PC-9 (cell line): ENCODE data around the gene DNAH9. TPM values are rescaled to one million over a fixed set of nuclear protein-coding genes. Genes with fewer than 3 reads are reported as not detected.

Experiments used
- BruUV-seq: library from RNA; stranded (reverse); fragments of 400-500 nt; replicated peaks from 2 replicates; lab custom pipeline; 2021; lab: Mats Ljungman, UMichigan
- CTCF ChIA-PET: fragments of 300-600 bp; sonication (Branson Sonifier 250); formaldehyde crosslinking; loops from one replicate; lab custom pipeline; 2022; ENCODE audit warnings: antibody characterized with exemption; lab: Charles Lee
- POLR2A ChIA-PET: fragments of 300-600 bp; sonication (Branson Sonifier 250); formaldehyde crosslinking; loops from one replicate; lab custom pipeline; 2022; ENCODE audit warnings: antibody characterized with exemption; ENCODE audit not compliant: unreplicated experiment; lab: Charles Lee
- DNase-seq, 2 experiments: peaks; one replicate each; pipeline versions ENCODE4 v3.0.0 to v3.0.0-alpha.2; 2015 to 2022; ENCODE audit warnings: mixed read lengths in 1 of 2
- H2AFZ ChIP-seq: fragments of 200-600 bp; sonication (generic); 2 replicates; pipeline ENCODE4 v1.8.1; 2017; ENCODE audit warnings: antibody characterized with exemption
- H3F3A ChIP-seq: fragments of 200-600 bp; sonication (generic); 2 replicates; pipeline ENCODE4 v1.8.1; 2017; ENCODE audit warnings: antibody characterized with exemption, mild to moderate bottlenecking, low read depth; ENCODE audit not compliant: insufficient read depth
- H3K27ac ChIP-seq: fragments of 200-600 bp; sonication (generic); 2 replicates; pipeline ENCODE4 v1.6.1; 2016; ENCODE audit warnings: mixed run types
- H3K27me3 ChIP-seq: fragments of 200-600 bp; sonication (generic); 2 replicates; pipeline ENCODE4 v1.6.1; 2016; ENCODE audit warnings: low read depth, mixed run types; ENCODE audit not compliant: insufficient read depth
- H3K36me3 ChIP-seq: fragments of 200-600 bp; sonication (generic); 2 replicates; pipeline ENCODE4 v1.6.1; 2016; ENCODE audit warnings: low read depth, mixed run types
- H3K4me1 ChIP-seq: fragments of 200-600 bp; sonication (generic); replicated peaks from 2 replicates; pipeline ENCODE4 v1.6.1; 2016; ENCODE audit warnings: mixed run types; ENCODE audit not compliant: insufficient read depth
- H3K4me2 ChIP-seq: fragments of 200-600 bp; sonication (generic); 2 replicates; pipeline ENCODE4 v1.6.1; 2017; ENCODE audit warnings: mixed run types
- H3K4me3 ChIP-seq: fragments of 200-600 bp; sonication (generic); 2 replicates; pipeline ENCODE4 v1.6.1; 2016; ENCODE audit warnings: mixed run types
- H3K79me2 ChIP-seq: fragments of 200-600 bp; sonication (generic); 2 replicates; pipeline ENCODE4 v1.6.1; 2017; ENCODE audit warnings: low read depth, mixed run types
- H3K9me2 ChIP-seq: fragments of 200-600 bp; sonication (generic); 2 replicates; pipeline ENCODE4 v1.8.1; 2017; ENCODE audit warnings: mild to moderate bottlenecking; ENCODE audit not compliant: insufficient read depth
- H3K9me3 ChIP-seq: fragments of 200-600 bp; sonication (generic); 2 replicates; pipeline ENCODE4 v1.8.1; 2016; ENCODE audit warnings: low read depth; ENCODE audit not compliant: insufficient read depth
- H4K20me1 ChIP-seq: fragments of 200-600 bp; sonication (generic); 2 replicates; pipeline ENCODE4 v1.8.1; 2017; ENCODE audit not compliant: insufficient read depth
- EZH2 ChIP-seq: fragments of 200-600 bp; sonication (generic); IDR thresholded peaks from 2 replicates; pipeline ENCODE4 v1.8.0; 2017; ENCODE audit warnings: antibody characterized with exemption, low read depth
- intact Hi-C: fragments of 100-400 bp; cut with micrococcal nuclease; formaldehyde crosslinking; loops from one replicate; pipeline ENCODE4 v1.10.0; 2022; ENCODE audit not compliant: unreplicated experiment
- total RNA-seq: library from RNA; stranded (reverse); gene quantifications from 2 replicates; pipeline ENCODE4 v1.2.3, GENCODE V29; 2021
- TF ChIP-seq, protein P1 (sequence below): fragments of 200-600 bp; sonication (generic); conservative IDR thresholded peaks from 2 replicates; pipeline ENCODE4 v1.6.1; 2017; ENCODE audit warnings: mixed run types, antibody characterized with exemption, mild to moderate bottlenecking, moderate library complexity

DNAH9 gene
- total RNA-seq, 1 experiment from 2014 or later, result not detected

DNA sequence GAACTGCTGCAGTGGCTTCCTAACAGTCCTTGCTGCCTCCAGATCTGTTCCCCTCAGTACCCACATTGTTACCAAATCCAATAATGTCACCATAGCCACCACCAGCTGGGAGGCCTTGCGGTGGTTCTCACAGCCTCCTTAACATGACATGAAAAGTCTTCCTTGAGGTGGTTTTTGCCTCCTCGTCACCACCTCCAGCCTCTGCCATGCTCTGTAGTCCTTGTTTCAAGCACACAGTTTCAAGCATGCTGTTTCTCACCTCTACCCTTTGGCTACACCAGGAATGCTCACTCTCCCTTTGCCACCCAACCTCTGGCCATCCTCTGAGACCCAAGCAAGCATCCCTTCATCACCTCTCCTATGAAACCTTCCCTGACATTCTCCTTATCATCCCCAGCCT, 47.2 kb downstream of the DNAH9 start:
- DNase-seq, result no peak
- H4K20me1 ChIP-seq, result no peaks in the 10 kb centered on the region
- ChIA-PET POLR2A (no interaction called here), CTCF (no interaction called here)
- H3F3A ChIP-seq, result no peaks in the 10 kb centered on the region
- no peak for TF ChIP-seq EZH2
- TF ChIP-seq, protein P1, sequence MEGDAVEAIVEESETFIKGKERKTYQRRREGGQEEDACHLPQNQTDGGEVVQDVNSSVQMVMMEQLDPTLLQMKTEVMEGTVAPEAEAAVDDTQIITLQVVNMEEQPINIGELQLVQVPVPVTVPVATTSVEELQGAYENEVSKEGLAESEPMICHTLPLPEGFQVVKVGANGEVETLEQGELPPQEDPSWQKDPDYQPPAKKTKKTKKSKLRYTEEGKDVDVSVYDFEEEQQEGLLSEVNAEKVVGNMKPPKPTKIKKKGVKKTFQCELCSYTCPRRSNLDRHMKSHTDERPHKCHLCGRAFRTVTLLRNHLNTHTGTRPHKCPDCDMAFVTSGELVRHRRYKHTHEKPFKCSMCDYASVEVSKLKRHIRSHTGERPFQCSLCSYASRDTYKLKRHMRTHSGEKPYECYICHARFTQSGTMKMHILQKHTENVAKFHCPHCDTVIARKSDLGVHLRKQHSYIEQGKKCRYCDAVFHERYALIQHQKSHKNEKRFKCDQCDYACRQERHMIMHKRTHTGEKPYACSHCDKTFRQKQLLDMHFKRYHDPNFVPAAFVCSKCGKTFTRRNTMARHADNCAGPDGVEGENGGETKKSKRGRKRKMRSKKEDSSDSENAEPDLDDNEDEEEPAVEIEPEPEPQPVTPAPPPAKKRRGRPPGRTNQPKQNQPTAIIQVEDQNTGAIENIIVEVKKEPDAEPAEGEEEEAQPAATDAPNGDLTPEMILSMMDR, result no peak
- H3K4me1 ChIP-seq, result no peaks in the 10 kb centered on the region
- H3K9me3 ChIP-seq, result no peaks in the 10 kb centered on the region
- H3K27me3 ChIP-seq, result no peaks in the 10 kb centered on the region
- no peaks in the 10 kb centered on the region for H3K36me3 ChIP-seq
- no peaks in the 10 kb centered on the region for H3K79me2 ChIP-seq
- H2AFZ ChIP-seq, result no peak overlapping the region
- no TSS peak for BruUV-seq
- no peak overlapping the region for H3K4me3 ChIP-seq
- H3K27ac ChIP-seq, result no peak overlapping the region
- H3K9me2 ChIP-seq, result no peaks in the 10 kb centered on the region
- intact Hi-C loops, result no loop called here
- no peak overlapping the region for H3K4me2 ChIP-seq

- no peaks in the 10 kb centered on the region for H3K79me2 ChIP-seq
- H4K20me1 ChIP-seq, result no peaks in the 10 kb centered on the region
- intact Hi-C loops, result no loop called here
- no peak overlapping the region for H3K4me2 ChIP-seq
- no peaks in the 10 kb centered on the region for H3K36me3 ChIP-seq
- POLR2A ChIA-PET, result no interaction called here
- H3K9me3 ChIP-seq, result no peaks in the 10 kb centered on the region
- TF ChIP-seq, protein P1, result no peak
- TF ChIP-seq EZH2, result no peak
- no peaks in the 10 kb centered on the region for H3K27me3 ChIP-seq
- no peak overlapping the region for H3K27ac ChIP-seq
- no TSS peak for BruUV-seq
- H2AFZ ChIP-seq, result no peak overlapping the region
- no peaks in the 10 kb centered on the region for H3K4me1 ChIP-seq
- no peaks in the 10 kb centered on the region for H3K9me2 ChIP-seq
- DNase-seq, result no peak
- H3K4me3 ChIP-seq, result no peak overlapping the region
- CTCF ChIA-PET, result no interaction called here
- no peaks in the 10 kb centered on the region for H3F3A ChIP-seq
Observed at GRCh38 chr17:11651089-11651488, 52.8 kb downstream of the DNAH9 start.

DNA sequence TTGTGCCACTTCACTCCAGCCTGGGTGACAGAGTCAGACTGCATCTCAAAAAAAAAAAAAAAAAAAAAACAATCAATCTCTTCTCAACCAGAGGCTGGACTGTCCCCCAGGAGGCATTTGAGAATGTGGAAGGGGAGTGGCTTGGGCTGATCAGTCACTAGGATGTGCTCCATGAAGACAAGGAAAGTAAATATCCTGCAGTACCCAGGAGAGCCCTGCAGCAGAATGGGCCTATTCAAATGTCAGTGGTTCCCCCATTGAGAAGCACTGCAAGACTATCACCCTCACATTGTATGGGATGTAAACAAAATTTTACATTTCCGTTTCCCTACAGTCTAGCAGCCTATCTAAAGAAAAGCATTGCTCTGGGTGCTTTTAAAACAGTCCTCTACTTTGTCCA, 70.3 kb downstream of the DNAH9 start:
- Histone ChIP-seq H2AFZ (no peak overlapping the region), H3K9me3 (no peaks in the 10 kb centered on the region), H3K27me3 (no peaks in the 10 kb centered on the region), H3K4me2 (no peak overlapping the region), H4K20me1 (no peaks in the 10 kb centered on the region), H3K79me2 (no peaks in the 10 kb centered on the region), H3F3A (no peaks in the 10 kb centered on the region), H3K4me1 (no peaks in the 10 kb centered on the region), H3K27ac (no peak overlapping the region), H3K9me2 (no peaks in the 10 kb centered on the region), H3K36me3 (no peaks in the 10 kb centered on the region), H3K4me3 (no peak overlapping the region)
- POLR2A ChIA-PET, result no interaction called here
- CTCF ChIA-PET, result no interaction called here
- no peak for DNase-seq
- BruUV-seq, result no TSS peak
- TF ChIP-seq, protein P1, result no peak
- no peak for TF ChIP-seq EZH2
- intact Hi-C loops, result no loop called here
